ENCODE data around the gene NUP214.

GRCh38 chr9:131140112-131140511, 14.7 kb downstream of the NUP214 start:
- no peak for TF ChIP-seq POLR2A (IDR thresholded peaks at IDR 0.05; ENCODE audit: low read depth, low read length)
- no peak for TF ChIP-seq FOS (IDR thresholded peaks at IDR 0.05; ENCODE audit: low read depth, low read length)
- no peak for TF ChIP-seq RFX5 (IDR thresholded peaks at IDR 0.05; ENCODE audit: low read depth, low read length)
- no peak for TF ChIP-seq CTCF (conservative IDR thresholded peaks at IDR 0.05; ENCODE audit: low read depth, low read length)
- TF ChIP-seq CEBPB (IDR thresholded peaks at IDR 0.05; ENCODE audit: low read depth, low read length) = no peak
- TF ChIP-seq MAZ (IDR thresholded peaks at IDR 0.05; ENCODE audit: borderline replicate concordance, low read depth, low read length) = no peak
- TF ChIP-seq RCOR1 (IDR thresholded peaks at IDR 0.05; ENCODE audit: insufficient replicate concordance, low read length) = no peak
- TF ChIP-seq MXI1 (IDR thresholded peaks at IDR 0.05; ENCODE audit: borderline replicate concordance, low read depth, low read length) = no peak
- no peak for TF ChIP-seq USF2 (IDR thresholded peaks at IDR 0.05; ENCODE audit: low read depth, low read length)
- no peak for TF ChIP-seq BHLHE40 (IDR thresholded peaks at IDR 0.05; ENCODE audit: low read depth, low read length)
- no peak for TF ChIP-seq RAD21 (IDR thresholded peaks at IDR 0.05; ENCODE audit: low read length)
- TF ChIP-seq MAFK (IDR thresholded peaks at IDR 0.05; ENCODE audit: low read depth, low read length) = no peak
- TF ChIP-seq SMC3 (IDR thresholded peaks at IDR 0.05; ENCODE audit: low read depth, low read length) = no peak
- no peak for TF ChIP-seq ELK1 (IDR thresholded peaks at IDR 0.05; ENCODE audit: borderline replicate concordance, low read depth, low read length)
